ENCODE measurements around the gene ZNF652.

The ZNF652 gene

GRCh38 chr17:49404361-49404760 lies 42.3 kb upstream of the ZNF652 start:
- H3K4me3 ChIP-seq (ENCODE audit: low read length): no peak overlapping the region
- no peak for TF ChIP-seq CTCF (IDR thresholded peaks at IDR 0.05; ENCODE audit: insufficient read depth, low read depth, low read length, missing control alignments)
- no peak for DNase-seq (ENCODE audit: low read depth)

- no peak for DNase-seq (ENCODE audit: low read depth)
- H3K4me3 ChIP-seq (ENCODE audit: low read length): no peak overlapping the region
- no peak for TF ChIP-seq CTCF (IDR thresholded peaks at IDR 0.05; ENCODE audit: insufficient read depth, low read depth, low read length, missing control alignments)
Measured at GRCh38 chr17:49403514-49404289, 41.7 kb upstream of the ZNF652 start.

- H3K4me3 ChIP-seq (ENCODE audit: low read length): no peak overlapping the region
- DNase-seq (ENCODE audit: low read depth): no peak
- TF ChIP-seq CTCF (IDR thresholded peaks at IDR 0.05; ENCODE audit: insufficient read depth, low read depth, low read length, missing control alignments): no peak
Measured at GRCh38 chr17:49402706-49403105, 40.7 kb upstream of the ZNF652 start.

GRCh38 chr17:49401971-49402611 lies 40.0 kb upstream of the ZNF652 start:
- H3K4me3 ChIP-seq (ENCODE audit: low read length): no peak overlapping the region
- no peak for TF ChIP-seq CTCF (IDR thresholded peaks at IDR 0.05; ENCODE audit: insufficient read depth, low read depth, low read length, missing control alignments)
- DNase-seq (ENCODE audit: low read depth): no peak

GRCh38 chr17:49399995-49400394 lies 37.9 kb upstream of the ZNF652 start:
- H3K4me3 ChIP-seq (ENCODE audit: low read length): no peak overlapping the region
- no peak for DNase-seq (ENCODE audit: low read depth)
- no peak for TF ChIP-seq CTCF (IDR thresholded peaks at IDR 0.05; ENCODE audit: insufficient read depth, low read depth, low read length, missing control alignments)

GRCh38 chr17:49397586-49397985 lies 35.5 kb upstream of the ZNF652 start:
- TF ChIP-seq CTCF (IDR thresholded peaks at IDR 0.05; ENCODE audit: insufficient read depth, low read depth, low read length, missing control alignments): no peak
- DNase-seq (ENCODE audit: low read depth): no peak

More at GRCh38 chr17:49397586-49397985, 35.5 kb upstream of the ZNF652 start:
- H3K4me3 ChIP-seq (ENCODE audit: low read length): no peak overlapping the region

Data from epithelial cell of esophagus (primary cell).